OCI-LY7 (cell line): ENCODE results near the gene SLC16A13. TPM values are rescaled to one million over a fixed set of nuclear protein-coding genes. Genes with fewer than 3 reads are reported as not detected.
"Not testable (repeated sequence)": the region's sequence is repeated elsewhere in the genome, so short reads cannot be mapped to it uniquely, and the experiment has no call there.

Experiments used
- BruUV-seq: library from RNA; stranded (reverse); fragments of 400-500 nt; replicated peaks from 2 replicates; lab custom pipeline; 2021; lab: Mats Ljungman, UMichigan
- CTCF ChIA-PET: fragments of 300-600 bp; sonication (Branson Sonifier 250); formaldehyde crosslinking; loops from one replicate; lab custom pipeline; 2022; ENCODE audit warnings: antibody characterized with exemption; ENCODE audit not compliant: unreplicated experiment; lab: Charles Lee
- POLR2A ChIA-PET: fragments of 300-600 bp; sonication (Branson Sonifier 250); formaldehyde crosslinking; loops from one replicate; lab custom pipeline; 2022; ENCODE audit warnings: antibody characterized with exemption; lab: Charles Lee
- DNase-seq: peaks from one replicate; pipeline ENCODE4 v3.0.0-alpha.2; 2015; ENCODE audit warnings: low spot score
- H2AFZ ChIP-seq: fragments of 200-600 bp; sonication (generic), shearing (Covaris generic); 2 replicates; pipeline ENCODE4 v1.6.1; 2014; ENCODE audit warnings: mild to moderate bottlenecking, antibody characterized with exemption, low read length, moderate library complexity
- H3K27ac ChIP-seq: fragments of 200-600 bp; sonication (generic); 2 replicates; pipeline ENCODE4 v1.5.1; 2014; ENCODE audit warnings: mixed run types, low read depth, mild to moderate bottlenecking, moderate library complexity, low read length, inconsistent platforms; ENCODE audit not compliant: poor library complexity, severe bottlenecking
- H3K36me3 ChIP-seq: fragments of 200-600 bp; sonication (generic); 2 replicates; pipeline ENCODE4 v1.6.1; 2014; ENCODE audit warnings: mild to moderate bottlenecking, antibody characterized with exemption, low read length, moderate library complexity, mixed read lengths; ENCODE audit not compliant: insufficient read depth
- H3K4me1 ChIP-seq: fragments of 200-600 bp; sonication (generic); 2 replicates; pipeline ENCODE4 v1.5.1; 2014; ENCODE audit warnings: mild to moderate bottlenecking, low read length; ENCODE audit not compliant: insufficient read depth, poor library complexity, severe bottlenecking
- H3K4me2 ChIP-seq: fragments of 200-600 bp; sonication (generic); 2 replicates; pipeline ENCODE4 v1.6.1; 2014; ENCODE audit warnings: mild to moderate bottlenecking, low read length
- H3K4me3 ChIP-seq: fragments of 200-600 bp; sonication (generic); 2 replicates; pipeline ENCODE4 v1.5.1; 2014; ENCODE audit warnings: mild to moderate bottlenecking, low read depth, low read length; ENCODE audit not compliant: poor library complexity, severe bottlenecking
- H3K79me2 ChIP-seq: fragments of 200-600 bp; sonication (generic); 2 replicates; pipeline ENCODE4 v1.6.1; 2016; ENCODE audit warnings: low read depth, mild to moderate bottlenecking, low read length, moderate library complexity, mixed read lengths; ENCODE audit not compliant: insufficient read depth
- H3K9me2 ChIP-seq: fragments of 200-600 bp; sonication (generic); 2 replicates; pipeline ENCODE4 v1.6.1; 2016; ENCODE audit warnings: mild to moderate bottlenecking, low read length, mixed read lengths; ENCODE audit not compliant: insufficient read depth
- H3K9me3 ChIP-seq: fragments of 200-600 bp; sonication (generic); 2 replicates; pipeline ENCODE4 v1.6.1; 2014; ENCODE audit warnings: mild to moderate bottlenecking, mixed run types, low read length, mixed read lengths
- H4K20me1 ChIP-seq: fragments of 200-600 bp; sonication (generic); 2 replicates; pipeline ENCODE4 v1.6.1; 2014; ENCODE audit warnings: mild to moderate bottlenecking, antibody characterized with exemption, low read length, moderate library complexity, mixed read lengths; ENCODE audit not compliant: insufficient read depth
- intact Hi-C: fragments of 100-400 bp; cut with micrococcal nuclease; formaldehyde crosslinking; loops from one replicate; pipeline ENCODE4 v1.10.0; 2022; ENCODE audit not compliant: unreplicated experiment
- small RNA-seq: library from RNA; depleted of rRNA; stranded (forward); fragments of <200 nt; gene quantifications from one replicate; pipeline ENCODE3, GENCODE V24; 2014
- total RNA-seq, 2 experiments: library from RNA; depleted of rRNA in 1 of 2; stranded (reverse); fragments of >200 nt in 1 of 2; shearing (Covaris generic) in 1 of 2; gene quantifications; 2 replicates each; pipeline ENCODE4 v1.2.3, GENCODE V29; 2014 to 2022

The SLC16A13 gene
- total RNA-seq, 2 experiments from 2014 or later, result 2.8 to 22.5 TPM

- H3K27ac ChIP-seq, DNase-seq, H3K4me2 ChIP-seq, H3K4me1 ChIP-seq, intact Hi-C loops, H3K9me2 ChIP-seq, H3K79me2 ChIP-seq, BruUV-seq, H3K36me3 ChIP-seq, H3K4me3 ChIP-seq, POLR2A ChIA-PET, H4K20me1 ChIP-seq, H3K9me3 ChIP-seq, H2AFZ ChIP-seq: not testable (repeated sequence)
- CTCF ChIA-PET, result interaction anchor here (0.8 kb wide), 1 partner anchor 27 kb away, joined by 3 read pairs; no protein-coding TSS in a partner anchor
Measured at GRCh38 chr17:7089570-7089969, 53.8 kb downstream of the SLC16A13 start.

Small RNAs within 50 kb of the gene (small RNA-seq; reads per million reads assigned to genes)
- not detected for gene AC120057.1

Other genes with a start within 250 kb of the SLC16A13 start
- gene TEKT1, start 204.3 kb upstream of the SLC16A13 start, total RNA-seq (2014; rRNA removed; shearing (Covaris generic)), result not detected in 2 replicates
- gene TEKT1, start 204.3 kb upstream of the SLC16A13 start, total RNA-seq (2022), result not detected in 2 replicates
- not detected in 2 replicates for gene ALOX12, start 40.0 kb upstream of the SLC16A13 start, total RNA-seq (2014; rRNA removed; shearing (Covaris generic))
- gene ALOX12, start 40.0 kb upstream of the SLC16A13 start, total RNA-seq (2022), result not detected in 2 replicates
- gene RNASEK, start 23.4 kb upstream of the SLC16A13 start, total RNA-seq (2014; rRNA removed; shearing (Covaris generic)), result 110 and 145 TPM in 2 replicates
- 126 and 139 TPM in 2 replicates for gene RNASEK, start 23.4 kb upstream of the SLC16A13 start, total RNA-seq (2022)
- not detected in 2 replicates for gene BCL6B, start 13.0 kb upstream of the SLC16A13 start, total RNA-seq (2014; rRNA removed; shearing (Covaris generic))
- gene BCL6B, start 13.0 kb upstream of the SLC16A13 start, total RNA-seq (2022), result not detected in 2 replicates
- not detected in 2 replicates for gene SLC16A11, start 8.1 kb downstream of the SLC16A13 start, total RNA-seq (2014; rRNA removed; shearing (Covaris generic))
- not detected in 2 replicates for gene SLC16A11, start 8.1 kb downstream of the SLC16A13 start, total RNA-seq (2022)
- gene CLEC10A, start 44.2 kb downstream of the SLC16A13 start, total RNA-seq (2014; rRNA removed; shearing (Covaris generic)), result not detected in 2 replicates
- gene CLEC10A, start 44.2 kb downstream of the SLC16A13 start, total RNA-seq (2022), result not detected in 2 replicates
- not detected in 2 replicates for gene ASGR2, start 78.8 kb downstream of the SLC16A13 start, total RNA-seq (2014; rRNA removed; shearing (Covaris generic))
- gene ASGR2, start 78.8 kb downstream of the SLC16A13 start, total RNA-seq (2022), result not detected in 2 replicates
- gene ASGR1, start 143.4 kb downstream of the SLC16A13 start, total RNA-seq (2014; rRNA removed; shearing (Covaris generic)), result 0.23 and 1.1 TPM in 2 replicates
- gene ASGR1, start 143.4 kb downstream of the SLC16A13 start, total RNA-seq (2022), result 0.85 and 1.2 TPM in 2 replicates
- gene DLG4, start 183.8 kb downstream of the SLC16A13 start, total RNA-seq (2014; rRNA removed; shearing (Covaris generic)), result 9.0 and 15.4 TPM in 2 replicates
- 27.3 and 30.2 TPM in 2 replicates for gene DLG4, start 183.8 kb downstream of the SLC16A13 start, total RNA-seq (2022)
- 226 and 297 TPM in 2 replicates for gene ACADVL, start 183.9 kb downstream of the SLC16A13 start, total RNA-seq (2014; rRNA removed; shearing (Covaris generic))
- 204 and 238 TPM in 2 replicates for gene ACADVL, start 183.9 kb downstream of the SLC16A13 start, total RNA-seq (2022)
- gene DVL2, start 198.5 kb downstream of the SLC16A13 start, total RNA-seq (2014; rRNA removed; shearing (Covaris generic)), result 84.3 and 98.8 TPM in 2 replicates
- 99.9 and 100 TPM in 2 replicates for gene DVL2, start 198.5 kb downstream of the SLC16A13 start, total RNA-seq (2022)
- 47.7 and 50.8 TPM in 2 replicates for gene PHF23, start 203.4 kb downstream of the SLC16A13 start, total RNA-seq (2014; rRNA removed; shearing (Covaris generic))
- gene PHF23, start 203.4 kb downstream of the SLC16A13 start, total RNA-seq (2022), result 36.5 and 43.3 TPM in 2 replicates
- gene GABARAP, start 206.4 kb downstream of the SLC16A13 start, total RNA-seq (2014; rRNA removed; shearing (Covaris generic)), result 106 and 128 TPM in 2 replicates
- gene GABARAP, start 206.4 kb downstream of the SLC16A13 start, total RNA-seq (2022), result 199 and 207 TPM in 2 replicates
- gene CTDNEP1, start 215.7 kb downstream of the SLC16A13 start, total RNA-seq (2014; rRNA removed; shearing (Covaris generic)), result 52.1 and 53.2 TPM in 2 replicates
- 161 and 173 TPM in 2 replicates for gene CTDNEP1, start 215.7 kb downstream of the SLC16A13 start, total RNA-seq (2022)
- gene ELP5, start 216.2 kb downstream of the SLC16A13 start, total RNA-seq (2014; rRNA removed; shearing (Covaris generic)), result 71.7 and 84.6 TPM in 2 replicates
- 96.8 and 97.3 TPM in 2 replicates for gene ELP5, start 216.2 kb downstream of the SLC16A13 start, total RNA-seq (2022)
- gene CLDN7, start 226.5 kb downstream of the SLC16A13 start, total RNA-seq (2014; rRNA removed; shearing (Covaris generic)), result 0.28 TPM in 1 of 2 replicates, not detected in the other
- 0.32 and 0.65 TPM in 2 replicates for gene CLDN7, start 226.5 kb downstream of the SLC16A13 start, total RNA-seq (2022)
- 0.49 and 0.63 TPM in 2 replicates for gene SLC2A4, start 245.7 kb downstream of the SLC16A13 start, total RNA-seq (2014; rRNA removed; shearing (Covaris generic))
- 0.30 and 0.61 TPM in 2 replicates for gene SLC2A4, start 245.7 kb downstream of the SLC16A13 start, total RNA-seq (2022)